Neural progenitor cell (in vitro differentiated cells): Measurements from ENCODE around the gene DIPK1B.

ENCODE experiments used
- CTCF ChIP-seq: fragments of 200-600 bp; sonication (generic); IDR thresholded peaks from 2 replicates; pipeline ENCODE4 v1.5.1; 2017; ENCODE audit warnings: antibody characterized with exemption, mild to moderate bottlenecking
- EZH2 ChIP-seq: fragments of 200-600 bp; sonication (generic); IDR thresholded peaks from 2 replicates; pipeline ENCODE4 v1.6.1; 2017; ENCODE audit warnings: antibody characterized with exemption, mild to moderate bottlenecking, moderate library complexity
- EZH2phosphoT487 ChIP-seq: fragments of 200-600 bp; sonication (generic); IDR thresholded peaks from 2 replicates; pipeline ENCODE4 v1.6.1; 2017; ENCODE audit warnings: antibody characterized with exemption

- no peak for TF ChIP-seq CTCF
- TF ChIP-seq EZH2, result no peak
- no peak for TF ChIP-seq EZH2phosphoT487
These were observed 49.9 kb downstream of the DIPK1B start for GRCh38 chr9:136762221-136762691.
